Measurements from ENCODE around the gene FLOT2.

GRCh38 chr17:28849281-28849680 is 48.3 kb downstream of the FLOT2 start:
- TF ChIP-seq CTCF (IDR thresholded peaks at IDR 0.05) (no peak), POLR2A (IDR thresholded peaks at IDR 0.05) (no peak), POLR2AphosphoS5 (IDR thresholded peaks at IDR 0.05) (no peak)
